Activated naive CD8-positive, alpha-beta T cell treated with anti-CD3 and anti-CD28 coated beads for 36 hours (primary cell): ENCODE data around the gene ETV6. TPM values are rescaled to one million over a fixed set of nuclear protein-coding genes. Genes with fewer than 3 reads are reported as not detected.

Experiments used
- DNase-seq: peaks from one replicate; pipeline ENCODE4 v3.0.0; 2021
- H3K27ac Mint-ChIP-seq: one replicate; pipeline ENCODE4 v1.8.0; 2022; ENCODE audit warnings: mild to moderate bottlenecking, moderate library complexity, mixed read lengths
- H3K27me3 Mint-ChIP-seq: one replicate; pipeline ENCODE4 v1.8.0; 2022; ENCODE audit warnings: mild to moderate bottlenecking, mixed read lengths
- H3K36me3 Mint-ChIP-seq: one replicate; pipeline ENCODE4 v1.8.0; 2021; ENCODE audit warnings: mild to moderate bottlenecking, mixed read lengths
- H3K4me1 Mint-ChIP-seq: one replicate; pipeline ENCODE4 v1.8.0; 2021; ENCODE audit warnings: mixed read lengths
- H3K4me3 Mint-ChIP-seq: one replicate; pipeline ENCODE4 v1.8.0; 2022; ENCODE audit warnings: mild to moderate bottlenecking, moderate library complexity, mixed read lengths
- H3K9me3 Mint-ChIP-seq: one replicate; pipeline ENCODE4 v1.8.0; 2022; ENCODE audit warnings: mixed read lengths
- total RNA-seq, 2 experiments: library from RNA; stranded (reverse); gene quantifications; one replicate each; pipeline ENCODE4 v1.2.3, GENCODE V29; 2021

ETV6 gene
- total RNA-seq, 2 experiments from 2014 or later: 21.6 to 23.7 TPM

DNA sequence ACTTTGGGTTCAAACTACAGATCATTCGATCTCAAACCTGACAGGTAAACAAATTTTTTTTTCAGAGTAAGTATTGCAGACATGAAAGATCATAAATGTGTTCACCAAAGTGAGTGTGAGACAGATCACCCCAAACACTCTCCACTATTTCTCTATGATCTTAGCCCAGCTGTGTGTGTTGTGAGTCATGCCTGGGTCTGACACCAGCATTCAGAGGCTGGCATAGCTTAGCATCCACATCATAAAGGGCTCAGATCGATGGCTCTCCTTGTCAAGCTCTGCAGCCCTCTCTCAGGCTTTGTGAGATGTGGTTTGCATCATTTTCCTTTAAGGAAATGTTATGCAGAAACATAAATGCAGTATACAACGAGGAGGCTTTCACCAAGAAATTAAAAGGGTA lies 164.9 kb downstream of the ETV6 start:
- Mint-ChIP-seq H3K36me3 (peaks cover 8% of the 10 kb centered on the region), H3K9me3 (no peaks in the 10 kb centered on the region), H3K27me3 (no peaks in the 10 kb centered on the region), H3K27ac (no peak overlapping the region), H3K4me3 (no peak overlapping the region), H3K4me1 (peaks cover 36% of the 10 kb centered on the region)
- no peak for DNase-seq

DNA sequence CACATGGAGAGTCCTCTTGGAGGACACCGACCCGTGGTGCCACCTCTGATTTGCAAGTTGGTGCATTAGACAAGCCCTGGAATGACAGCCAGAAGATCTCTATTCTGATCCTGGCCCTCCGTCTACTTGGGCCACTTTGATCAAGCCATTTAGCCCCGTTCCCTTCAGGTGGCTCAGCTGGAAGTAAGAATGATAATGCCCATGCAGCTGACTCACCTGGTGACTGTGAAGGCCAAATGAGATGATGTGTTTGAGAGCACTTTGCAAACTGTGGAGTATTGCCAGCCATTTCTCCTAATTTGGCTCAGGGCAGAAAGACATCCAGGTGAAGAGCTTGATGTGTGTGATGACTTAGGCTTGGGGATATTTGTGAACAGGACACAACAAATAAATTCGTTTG lies 165.9 kb downstream of the ETV6 start:
- Mint-ChIP-seq H3K27me3 (no peaks in the 10 kb centered on the region), H3K27ac (no peak overlapping the region), H3K4me3 (no peak overlapping the region), H3K36me3 (peaks cover 6% of the 10 kb centered on the region), H3K9me3 (no peaks in the 10 kb centered on the region), H3K4me1 (peaks cover 36% of the 10 kb centered on the region)
- DNase-seq: no peak

DNA sequence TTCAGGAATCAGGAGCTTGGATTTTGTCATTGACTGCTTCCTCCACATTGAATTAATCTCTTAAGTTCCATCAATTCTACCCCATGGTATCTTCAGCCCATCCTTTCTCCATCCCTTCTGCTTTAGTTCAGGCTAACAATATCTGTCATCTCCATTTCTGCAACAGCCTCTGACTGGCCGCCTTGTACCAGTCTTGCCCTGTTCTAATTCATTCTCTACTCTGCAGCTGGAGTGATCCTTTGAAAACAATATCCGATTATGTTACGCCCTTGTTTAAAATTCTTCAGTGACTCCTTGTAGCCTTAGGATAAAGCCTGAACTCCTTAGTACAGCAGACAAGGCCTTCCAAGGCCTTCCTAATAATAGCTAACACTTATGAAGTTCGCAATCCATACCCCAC lies 170.2 kb downstream of the ETV6 start:
- H3K27me3 Mint-ChIP-seq: no peaks in the 10 kb centered on the region
- no peak overlapping the region for H3K27ac Mint-ChIP-seq
- peaks cover 32% of the 10 kb centered on the region for H3K4me1 Mint-ChIP-seq
- peaks cover 3% of the 10 kb centered on the region for H3K9me3 Mint-ChIP-seq
- no peak for DNase-seq
- H3K36me3 Mint-ChIP-seq: peaks cover 18% of the 10 kb centered on the region
- no peak overlapping the region for H3K4me3 Mint-ChIP-seq

DNA sequence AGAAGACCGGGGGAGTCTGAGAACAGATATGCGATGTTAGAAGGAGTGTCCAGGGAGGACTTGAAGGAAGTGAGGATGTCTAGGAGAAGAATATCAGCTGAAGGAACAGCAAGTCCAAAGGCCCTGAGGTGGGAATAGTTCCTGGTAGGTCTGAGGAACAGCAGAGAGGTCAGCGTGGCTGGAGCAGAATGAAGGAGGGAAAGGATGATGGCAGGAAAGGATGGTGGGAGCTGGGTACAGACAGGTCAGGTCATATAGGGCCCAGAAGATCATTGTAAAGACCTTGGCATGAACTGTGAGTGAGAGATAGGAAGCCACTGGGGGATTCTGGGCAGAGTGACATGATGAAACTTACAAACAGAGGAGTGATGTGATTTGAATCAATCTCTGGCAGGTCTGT lies 171.0 kb downstream of the ETV6 start:
- H3K36me3 Mint-ChIP-seq: peaks cover 18% of the 10 kb centered on the region
- H3K27me3 Mint-ChIP-seq: no peaks in the 10 kb centered on the region
- DNase-seq: no peak
- peaks cover 3% of the 10 kb centered on the region for H3K9me3 Mint-ChIP-seq
- H3K4me3 Mint-ChIP-seq: no peak overlapping the region
- peaks cover 40% of the 10 kb centered on the region for H3K4me1 Mint-ChIP-seq
- H3K27ac Mint-ChIP-seq: no peak overlapping the region

DNA sequence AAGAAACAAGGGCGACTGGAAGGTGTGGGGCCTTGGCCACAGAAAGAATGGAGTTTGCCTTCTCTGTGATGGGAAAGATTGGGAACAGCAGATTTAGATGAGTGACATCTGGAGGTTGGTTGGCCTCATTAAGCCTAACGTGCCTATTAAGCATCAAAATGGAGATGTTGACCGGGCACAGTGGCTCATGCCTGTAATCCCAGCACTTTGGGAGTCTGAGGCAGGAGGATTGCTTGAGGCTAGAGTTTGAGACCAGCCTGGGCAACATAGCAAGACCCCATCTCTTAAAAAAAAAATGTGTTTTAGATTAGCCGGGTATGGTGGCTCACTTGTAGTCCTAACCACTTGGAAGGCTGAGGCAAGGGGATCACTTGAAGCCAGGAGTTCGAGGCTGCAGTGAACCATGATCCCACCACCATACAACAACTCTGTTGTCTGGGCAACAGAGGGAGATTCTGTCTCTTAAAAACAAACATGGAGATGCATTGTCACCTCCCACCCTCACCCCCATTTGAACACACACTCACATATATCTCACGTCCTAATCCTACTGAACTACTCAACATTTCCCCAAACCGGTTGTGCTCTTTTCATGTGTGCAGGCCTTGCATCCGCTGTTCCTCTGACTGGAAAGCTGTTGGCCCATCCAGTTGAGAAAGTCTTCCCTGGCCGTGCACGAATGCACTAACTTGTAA lies 172.1 kb downstream of the ETV6 start:
- Mint-ChIP-seq H3K9me3 (peaks cover 3% of the 10 kb centered on the region), H3K4me3 (no peak overlapping the region), H3K36me3 (peaks cover 20% of the 10 kb centered on the region), H3K4me1 (peaks cover 42% of the 10 kb centered on the region), H3K27me3 (no peaks in the 10 kb centered on the region), H3K27ac (peak overlapping the region; percentile 87)
- no peak for DNase-seq

DNA sequence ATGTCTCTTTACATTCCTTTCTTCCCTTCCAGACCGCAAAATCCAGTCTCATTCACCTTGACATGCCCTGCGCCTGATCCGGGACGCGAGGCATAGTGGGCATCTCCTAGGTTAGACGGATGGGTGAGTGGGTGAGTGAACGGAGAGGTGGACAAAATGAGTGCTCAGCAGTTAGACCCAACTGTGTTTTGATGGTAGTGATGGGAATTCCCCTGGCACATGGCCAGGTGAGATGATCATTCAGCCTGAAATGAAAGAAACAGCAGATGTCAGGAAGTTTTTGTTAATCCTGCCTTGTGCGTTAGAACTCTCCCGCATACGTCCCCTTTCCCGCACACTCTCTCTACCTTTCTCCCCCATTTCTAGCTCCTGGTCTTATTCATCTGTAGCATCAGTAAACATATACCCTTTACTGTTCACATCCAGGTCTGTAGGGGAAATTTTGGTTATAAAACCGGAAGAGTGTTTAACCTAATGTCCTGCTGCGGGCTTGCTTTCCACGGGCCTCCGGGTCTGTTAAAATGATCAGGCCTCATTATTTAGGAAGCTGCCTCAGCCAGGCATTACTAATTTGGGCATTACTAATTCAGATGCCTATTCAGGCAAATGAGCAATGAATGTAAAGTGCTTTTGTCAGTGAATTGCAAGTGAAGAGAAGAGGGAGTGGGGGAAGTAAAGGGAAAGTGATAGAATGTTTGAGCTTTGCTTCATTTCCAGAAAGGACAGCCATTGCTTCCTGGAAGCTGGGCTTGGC lies 172.8 kb downstream of the ETV6 start:
- peak overlapping the region; percentile 87 for H3K27ac Mint-ChIP-seq
- H3K4me3 Mint-ChIP-seq: no peak overlapping the region
- H3K4me1 Mint-ChIP-seq: peaks cover 43% of the 10 kb centered on the region
- DNase-seq: peak; percentile 39
- peaks cover 22% of the 10 kb centered on the region for H3K36me3 Mint-ChIP-seq
- no peaks in the 10 kb centered on the region for H3K27me3 Mint-ChIP-seq
- peaks cover 3% of the 10 kb centered on the region for H3K9me3 Mint-ChIP-seq

DNA sequence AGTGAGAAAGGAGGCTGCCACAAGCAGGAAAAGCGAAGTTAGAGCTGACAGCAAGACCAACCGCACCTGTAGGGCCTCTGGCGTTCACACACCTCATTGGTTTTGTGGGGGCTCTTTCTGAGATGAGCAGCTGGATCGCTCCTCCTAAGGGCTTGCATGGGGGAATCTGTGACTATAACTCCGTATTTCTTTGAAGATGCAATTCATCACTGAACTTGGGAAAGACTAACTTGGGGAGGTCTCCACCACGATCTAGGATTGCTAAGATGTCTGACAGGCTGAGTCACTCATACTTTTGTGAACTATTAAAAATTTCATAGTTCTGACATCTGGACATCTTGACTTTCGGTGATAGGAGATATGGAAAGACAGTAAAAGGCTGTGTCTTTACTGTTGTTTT lies 173.6 kb downstream of the ETV6 start:
- Mint-ChIP-seq H3K27me3 (no peaks in the 10 kb centered on the region), H3K36me3 (peaks cover 22% of the 10 kb centered on the region), H3K4me1 (peaks cover 38% of the 10 kb centered on the region), H3K4me3 (no peak overlapping the region), H3K9me3 (peaks cover 3% of the 10 kb centered on the region), H3K27ac (peak overlapping the region; percentile 14)
- no peak for DNase-seq

DNA sequence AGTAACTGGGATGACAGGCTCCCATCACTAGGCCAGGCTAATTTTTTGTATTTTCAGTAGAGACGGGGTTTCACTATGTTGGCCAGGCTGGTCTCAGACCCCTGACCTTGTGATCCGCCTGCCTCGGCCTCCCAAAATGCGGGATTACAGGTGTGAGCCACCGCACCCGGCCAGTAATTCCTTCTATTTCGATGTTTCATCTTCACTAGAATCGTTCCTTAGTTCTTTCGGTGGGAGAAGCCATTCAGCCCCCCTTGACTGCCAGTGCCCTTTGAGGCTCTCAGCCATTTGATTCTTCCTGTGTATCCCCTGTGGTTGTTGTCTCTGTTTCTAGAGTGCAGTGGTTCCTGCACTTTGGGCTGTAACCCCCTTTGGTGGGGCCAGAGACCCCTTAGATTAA lies 174.1 kb downstream of the ETV6 start:
- peaks cover 38% of the 10 kb centered on the region for H3K4me1 Mint-ChIP-seq
- H3K27me3 Mint-ChIP-seq: no peaks in the 10 kb centered on the region
- no peak overlapping the region for H3K4me3 Mint-ChIP-seq
- no peak for DNase-seq
- H3K36me3 Mint-ChIP-seq: peaks cover 22% of the 10 kb centered on the region
- H3K27ac Mint-ChIP-seq: peak overlapping the region; percentile 66
- peaks cover 3% of the 10 kb centered on the region for H3K9me3 Mint-ChIP-seq

DNA sequence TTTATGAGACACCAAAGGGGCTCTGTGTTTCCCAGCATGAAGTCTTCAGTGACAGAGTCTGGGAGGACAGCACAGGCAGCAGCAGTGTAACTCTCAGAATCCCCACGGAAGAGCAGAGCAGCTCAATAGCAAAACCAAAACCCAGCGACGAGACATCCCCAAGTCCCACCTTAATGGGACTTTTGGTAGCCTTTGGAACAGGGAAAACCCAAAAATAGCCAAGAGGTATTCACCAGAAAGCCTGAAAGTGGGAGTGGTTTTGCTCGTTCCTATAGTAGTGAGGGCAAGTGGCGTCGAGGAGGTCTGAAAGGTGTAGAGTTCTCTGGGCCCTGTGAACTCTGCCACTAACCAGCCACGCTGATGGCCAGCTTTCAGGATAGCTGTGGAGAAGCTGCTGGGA lies 174.6 kb downstream of the ETV6 start:
- no peaks in the 10 kb centered on the region for H3K27me3 Mint-ChIP-seq
- DNase-seq: no peak
- H3K9me3 Mint-ChIP-seq: peaks cover 3% of the 10 kb centered on the region
- peaks cover 38% of the 10 kb centered on the region for H3K4me1 Mint-ChIP-seq
- H3K4me3 Mint-ChIP-seq: no peak overlapping the region
- peaks cover 22% of the 10 kb centered on the region for H3K36me3 Mint-ChIP-seq
- peak overlapping the region; percentile 66 for H3K27ac Mint-ChIP-seq

DNA sequence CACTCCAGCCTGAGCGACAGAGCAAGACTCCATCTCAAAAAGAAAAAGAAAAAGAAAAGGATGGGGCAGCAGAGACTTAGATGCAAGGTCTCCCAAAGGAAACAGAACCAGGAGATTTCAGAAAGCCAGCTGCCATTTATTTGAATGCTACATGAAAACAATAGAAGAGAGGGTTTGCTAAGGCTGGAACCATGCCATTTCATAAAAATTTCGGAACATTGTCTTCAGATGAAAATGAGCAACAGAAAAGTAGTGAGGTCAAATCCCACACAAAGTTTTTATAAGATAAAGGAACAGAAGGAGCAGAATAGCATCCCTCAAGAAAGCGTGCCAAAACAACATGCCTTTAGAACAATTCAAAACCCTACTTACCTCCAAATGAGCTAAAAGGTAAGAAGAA lies 175.3 kb downstream of the ETV6 start:
- Mint-ChIP-seq H3K36me3 (peaks cover 22% of the 10 kb centered on the region), H3K27ac (no peak overlapping the region), H3K27me3 (no peaks in the 10 kb centered on the region), H3K9me3 (peaks cover 3% of the 10 kb centered on the region), H3K4me1 (peaks cover 38% of the 10 kb centered on the region), H3K4me3 (no peak overlapping the region)
- DNase-seq: no peak

DNA sequence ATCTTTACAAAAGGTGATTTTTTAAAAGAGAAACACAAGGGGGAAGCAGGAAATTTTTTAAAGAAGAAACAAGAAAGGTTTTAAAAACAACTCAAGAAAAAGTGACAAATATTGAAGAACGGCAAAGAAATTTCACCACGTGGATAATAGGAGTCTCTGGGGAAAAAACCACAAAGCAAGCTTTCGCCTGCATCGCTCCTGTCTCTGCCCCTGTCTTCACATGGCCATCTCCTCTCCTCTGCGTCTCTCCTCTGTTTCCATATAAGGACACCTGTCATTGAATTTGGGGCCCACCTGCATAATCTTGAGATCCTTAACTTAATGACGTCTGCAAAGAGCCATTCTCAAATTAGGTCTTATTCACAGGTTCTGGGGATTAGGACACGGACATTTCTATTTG lies 175.8 kb downstream of the ETV6 start:
- Mint-ChIP-seq H3K9me3 (peaks cover 3% of the 10 kb centered on the region), H3K4me1 (peaks cover 38% of the 10 kb centered on the region), H3K36me3 (peaks cover 22% of the 10 kb centered on the region), H3K27me3 (no peaks in the 10 kb centered on the region), H3K4me3 (no peak overlapping the region), H3K27ac (no peak overlapping the region)
- no peak for DNase-seq

DNA sequence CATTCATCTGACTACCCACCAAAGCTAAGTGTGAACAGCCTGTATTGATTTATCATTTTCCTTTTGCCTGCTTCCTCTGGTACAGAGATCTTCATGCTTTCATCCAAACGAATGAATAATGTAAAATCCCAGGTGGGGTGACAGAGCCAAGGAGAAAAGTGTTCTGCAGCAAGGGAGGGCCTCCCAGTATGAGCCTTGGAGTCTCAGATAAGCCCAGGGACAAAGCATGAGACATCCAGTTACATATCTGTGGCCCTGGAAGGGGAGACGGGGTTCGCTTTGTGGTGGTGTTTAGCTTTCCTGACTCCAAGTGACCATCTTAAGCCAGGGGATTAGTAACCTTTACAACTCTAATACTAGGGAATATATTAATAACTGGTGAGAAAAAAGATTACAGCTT lies 177.1 kb downstream of the ETV6 start:
- Mint-ChIP-seq H3K4me1 (peaks cover 40% of the 10 kb centered on the region), H3K36me3 (peaks cover 19% of the 10 kb centered on the region), H3K9me3 (peaks cover 3% of the 10 kb centered on the region)

DNA sequence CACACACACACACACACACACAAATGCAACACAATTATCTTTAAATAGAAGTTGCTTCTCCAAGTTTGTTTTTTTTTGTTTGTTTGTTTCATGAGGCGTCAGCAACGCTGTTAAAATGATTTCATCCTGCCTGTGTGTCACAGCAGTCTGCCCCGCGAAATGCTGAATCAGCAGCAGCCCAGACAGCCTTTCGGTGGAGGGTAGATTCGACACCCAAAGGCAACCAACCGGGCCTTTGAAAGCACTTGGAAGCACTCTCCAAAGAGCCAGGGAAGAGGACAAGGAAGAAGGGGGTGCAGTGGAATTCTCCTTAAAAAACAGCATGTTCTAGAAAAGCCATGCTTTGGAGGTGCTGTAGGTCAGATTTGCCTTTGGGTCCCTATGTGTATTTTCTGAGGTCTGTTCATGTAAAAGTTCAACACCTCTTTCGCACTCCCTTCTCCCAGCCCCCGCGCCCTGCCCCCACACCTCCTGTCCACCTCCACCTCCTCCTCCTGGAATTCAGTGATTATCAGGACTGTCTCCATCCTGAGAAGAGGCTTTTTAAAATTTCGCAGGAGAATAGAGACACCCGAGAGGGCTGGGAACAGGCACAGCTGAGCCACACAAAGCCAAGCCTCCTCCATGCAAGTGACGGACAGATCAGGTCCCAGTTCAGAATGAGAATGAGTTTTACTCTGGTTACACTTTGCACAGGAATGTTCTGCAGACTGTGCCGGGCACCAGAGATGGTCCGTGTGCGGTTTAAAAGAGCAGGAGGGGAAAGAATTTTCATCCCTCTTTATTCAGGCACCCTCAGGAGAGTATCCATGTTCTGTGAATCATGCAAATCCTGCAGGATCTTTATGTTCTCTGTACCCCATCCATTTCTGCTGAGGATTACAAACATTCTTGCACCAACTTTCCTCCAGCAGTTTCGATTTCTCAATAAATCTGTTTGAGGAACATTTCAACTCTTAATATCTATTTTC lies 177.9 kb downstream of the ETV6 start:
- Mint-ChIP-seq H3K4me3 (no peak overlapping the region), H3K9me3 (no peaks in the 10 kb centered on the region), H3K27me3 (no peaks in the 10 kb centered on the region), H3K27ac (no peak overlapping the region), H3K4me1 (peaks cover 39% of the 10 kb centered on the region), H3K36me3 (peaks cover 15% of the 10 kb centered on the region)
- no peak for DNase-seq

More for the DNA sequence above, 177.1 kb downstream of the ETV6 start:
- Mint-ChIP-seq H3K27me3 (no peaks in the 10 kb centered on the region), H3K27ac (no peak overlapping the region), H3K4me3 (no peak overlapping the region)
- no peak for DNase-seq

DNA sequence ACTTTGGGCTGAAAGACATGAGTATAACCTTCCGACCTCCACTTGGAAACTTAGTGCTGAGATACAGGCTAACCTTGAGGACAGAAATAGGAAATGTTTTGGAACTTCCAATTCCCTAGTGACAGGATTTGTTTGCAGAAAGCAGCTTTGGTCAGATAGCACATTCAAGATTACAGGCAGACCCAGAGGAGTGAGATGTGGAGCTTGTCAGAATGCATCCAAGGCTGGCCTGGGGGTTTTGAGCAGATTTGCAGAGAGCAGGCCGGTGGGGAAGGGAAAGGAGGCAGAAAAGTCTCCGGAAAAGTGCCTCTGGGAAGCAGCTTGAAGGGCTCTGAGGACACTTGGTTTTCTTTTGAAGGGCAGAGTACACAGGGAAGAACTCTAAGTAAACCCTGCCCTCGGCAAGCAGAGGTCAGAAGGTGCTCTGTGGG lies 180.3 kb downstream of the ETV6 start:
- H3K27me3 Mint-ChIP-seq: no peaks in the 10 kb centered on the region
- no peak overlapping the region for H3K27ac Mint-ChIP-seq
- peaks cover 38% of the 10 kb centered on the region for H3K4me1 Mint-ChIP-seq
- DNase-seq: no peak
- H3K36me3 Mint-ChIP-seq: peaks cover 18% of the 10 kb centered on the region
- no peak overlapping the region for H3K4me3 Mint-ChIP-seq
- no peaks in the 10 kb centered on the region for H3K9me3 Mint-ChIP-seq

DNA sequence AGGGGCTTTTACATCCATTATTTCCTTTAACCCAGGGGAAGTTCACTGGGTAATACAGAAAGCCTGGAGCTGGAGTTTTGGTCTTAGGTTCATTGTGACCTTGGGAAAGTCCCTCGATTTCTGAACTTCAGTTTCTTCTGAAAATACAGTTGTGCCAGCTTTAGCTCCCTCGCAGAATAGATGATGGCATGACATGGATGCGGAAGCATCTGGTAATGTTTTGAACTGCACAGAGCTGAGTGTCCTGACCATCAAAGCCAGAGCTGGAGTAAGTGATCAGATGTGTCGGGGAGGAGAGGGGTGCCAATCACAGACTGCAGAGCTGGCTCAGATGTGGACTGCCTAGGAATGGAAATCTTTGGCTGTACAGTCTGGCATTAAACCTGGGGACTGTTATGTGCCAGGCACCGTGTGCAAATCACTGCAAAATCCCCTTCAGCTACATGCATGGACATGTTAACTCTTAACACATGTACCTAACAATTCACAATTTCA lies 180.9 kb downstream of the ETV6 start:
- H3K9me3 Mint-ChIP-seq: no peaks in the 10 kb centered on the region
- peaks cover 37% of the 10 kb centered on the region for H3K4me1 Mint-ChIP-seq
- DNase-seq: no peak
- no peak overlapping the region for H3K27ac Mint-ChIP-seq
- peaks cover 18% of the 10 kb centered on the region for H3K36me3 Mint-ChIP-seq
- H3K27me3 Mint-ChIP-seq: no peaks in the 10 kb centered on the region
- H3K4me3 Mint-ChIP-seq: no peak overlapping the region
